Activated effector memory CD4-positive, alpha-beta T cell treated with anti-CD3 and anti-CD28 coated beads, Interleukin-2, amount 50 U/mL, for 16 hours (primary cell): ENCODE data around the gene ATP10A.
"Not testable (repeated sequence)": the region's sequence is repeated elsewhere in the genome, so short reads cannot be mapped to it uniquely, and the experiment has no call there.

Experiments used
- DNase-seq: peaks from one replicate; pipeline ENCODE4 v3.0.0-alpha.2; 2020

The ATP10A gene

DNA sequence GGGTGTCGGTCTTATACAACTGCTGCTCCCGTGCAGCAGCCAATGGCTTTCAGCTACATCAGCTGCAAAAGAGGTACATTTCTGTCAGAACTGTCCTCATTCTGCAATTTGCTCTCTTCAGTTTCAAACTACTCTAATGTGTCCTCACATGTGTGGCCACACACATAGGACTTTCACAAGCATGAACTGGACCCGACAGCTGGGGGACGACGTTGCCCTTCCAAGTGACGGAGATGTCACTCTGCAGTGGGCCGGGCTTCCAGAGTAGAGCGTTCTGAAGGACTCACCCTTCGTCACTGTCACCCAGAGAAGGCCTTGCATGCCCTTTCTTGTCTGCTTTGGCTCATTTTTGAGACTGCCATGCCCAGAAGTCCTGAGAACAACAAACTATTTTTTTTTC, 189.8 kb downstream of the ATP10A start:
- no peak for DNase-seq

DNA sequence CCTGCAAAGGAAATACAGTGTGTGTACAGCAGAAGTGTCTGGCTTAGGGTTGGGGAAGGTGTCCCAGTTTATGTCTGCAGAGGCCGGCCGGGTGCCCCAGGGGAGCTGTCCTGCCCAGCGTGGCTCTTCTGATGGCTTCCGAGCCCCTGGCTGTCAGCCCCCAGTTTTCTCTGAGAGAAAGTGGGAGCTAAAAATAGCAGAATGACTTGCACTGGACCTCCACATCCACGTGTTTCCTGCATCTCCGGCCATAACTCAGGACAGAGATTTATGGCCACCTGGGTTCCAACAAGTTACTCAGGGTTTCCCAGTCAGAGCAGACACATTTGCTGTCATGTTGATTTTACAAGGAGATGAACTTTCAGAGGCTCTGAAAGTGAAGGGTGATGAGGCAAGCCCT, 192.0 kb downstream of the ATP10A start:
- no peak for DNase-seq

DNA sequence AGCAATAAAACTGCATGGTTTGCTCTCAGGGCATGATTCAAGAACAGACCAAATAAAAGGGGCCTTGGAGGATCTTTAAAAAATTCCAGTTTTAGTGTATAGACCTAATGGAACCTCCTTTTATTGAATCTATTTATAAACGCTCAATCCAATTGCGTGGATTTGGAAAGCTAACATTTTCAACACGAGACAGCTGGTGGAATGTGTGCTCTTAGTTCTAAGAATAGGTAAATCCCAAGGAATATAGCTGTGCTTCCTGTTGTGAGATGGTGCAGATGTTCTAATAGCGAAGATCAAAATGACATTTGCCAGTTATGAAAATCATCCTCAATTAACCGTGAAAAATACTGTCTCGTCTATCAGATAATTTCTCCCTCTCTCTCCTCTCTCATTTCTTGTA, 192.5 kb downstream of the ATP10A start:
- no peak for DNase-seq

DNA sequence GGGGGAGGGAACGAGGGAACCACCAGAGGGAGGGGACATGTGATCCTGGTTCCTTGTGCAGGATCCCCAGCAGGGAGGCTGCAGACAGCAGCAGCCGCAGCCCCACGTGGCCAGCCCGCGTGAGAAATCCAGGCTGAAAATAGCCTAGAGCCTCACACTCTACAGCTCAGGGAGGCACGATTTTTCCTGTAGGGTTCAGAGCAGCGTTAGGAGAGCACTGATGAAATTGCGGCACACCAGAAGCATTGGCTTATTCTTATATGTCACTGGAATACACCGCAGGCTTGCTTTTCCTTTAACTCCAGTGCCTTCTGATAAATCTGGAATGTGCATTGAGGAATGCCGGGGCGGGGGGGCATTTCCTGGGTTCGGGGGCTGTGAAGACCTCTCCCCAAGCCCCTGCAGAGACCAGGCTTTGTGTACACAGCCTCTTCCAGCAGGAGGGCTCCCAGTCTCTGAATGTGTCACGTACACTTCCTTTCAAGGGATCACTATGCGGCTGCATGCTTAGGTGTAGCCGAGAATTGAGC, 193.0 kb downstream of the ATP10A start:
- no peak for DNase-seq

DNA sequence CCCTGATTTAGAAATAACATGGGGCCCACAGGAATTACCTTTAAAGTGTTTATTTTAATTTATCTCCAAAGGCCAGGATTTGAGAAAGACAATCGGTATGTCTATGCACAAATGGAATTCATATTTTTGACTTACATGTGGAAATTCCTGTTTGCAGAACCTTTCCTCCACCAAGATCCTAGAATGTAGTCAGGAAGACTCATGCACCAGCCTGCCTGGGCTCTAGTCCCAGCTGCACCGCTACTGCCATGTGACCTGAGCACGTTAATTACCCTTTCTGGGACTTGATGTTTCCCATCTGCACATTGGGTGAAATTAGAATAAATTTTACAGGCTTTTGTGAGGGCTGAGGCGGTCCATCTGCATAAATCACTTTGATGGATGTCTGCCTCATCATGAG, 194.2 kb downstream of the ATP10A start:
- no peak for DNase-seq

DNA sequence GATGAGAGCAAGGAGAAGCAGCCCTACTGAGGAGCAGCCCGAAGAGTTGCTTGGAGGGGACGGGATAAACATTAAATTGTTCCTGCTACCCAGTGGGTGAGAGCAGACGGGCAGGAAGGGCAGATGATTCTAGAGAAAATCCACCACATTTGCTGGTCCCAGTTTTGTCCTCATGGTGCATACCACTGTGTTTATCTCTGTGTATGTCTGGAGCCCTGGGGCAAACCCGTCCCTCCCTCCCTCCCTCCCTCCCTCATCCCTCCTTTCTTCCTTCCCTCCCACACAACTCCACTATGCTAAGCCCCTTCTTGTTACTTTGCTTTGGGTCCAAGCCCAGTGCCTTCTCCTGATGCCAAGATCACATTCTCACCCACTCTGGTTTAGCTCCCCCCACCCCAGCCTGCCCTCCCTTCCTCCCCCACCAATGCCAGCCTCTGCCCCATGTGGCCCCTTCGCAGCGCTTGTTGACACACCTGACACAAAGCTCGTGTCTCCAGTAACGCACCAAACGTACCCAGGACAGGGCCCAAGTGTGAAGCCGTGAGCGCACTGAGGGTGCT, 194.8 kb downstream of the ATP10A start:
- DNase-seq: no peak

DNA sequence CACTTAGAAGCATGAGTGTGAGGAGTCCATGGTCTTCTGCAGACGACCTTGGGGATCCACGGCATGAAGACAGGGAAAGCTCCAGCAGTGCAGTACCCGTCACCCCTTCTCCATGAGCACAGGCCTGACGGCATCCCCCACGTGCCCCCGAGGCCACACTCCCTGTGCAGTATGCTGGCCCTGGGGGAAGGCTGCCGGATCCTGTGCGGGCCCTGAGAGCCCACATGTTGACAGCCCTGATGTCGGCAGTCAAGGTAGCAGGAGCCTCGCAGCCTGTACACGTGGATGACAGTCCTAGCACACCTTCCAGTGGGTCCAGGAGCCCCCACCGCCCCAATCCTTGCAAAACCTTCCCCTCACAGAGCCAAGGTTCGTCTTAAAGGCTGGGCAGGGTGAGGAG, 195.3 kb downstream of the ATP10A start:
- no peak for DNase-seq

DNA sequence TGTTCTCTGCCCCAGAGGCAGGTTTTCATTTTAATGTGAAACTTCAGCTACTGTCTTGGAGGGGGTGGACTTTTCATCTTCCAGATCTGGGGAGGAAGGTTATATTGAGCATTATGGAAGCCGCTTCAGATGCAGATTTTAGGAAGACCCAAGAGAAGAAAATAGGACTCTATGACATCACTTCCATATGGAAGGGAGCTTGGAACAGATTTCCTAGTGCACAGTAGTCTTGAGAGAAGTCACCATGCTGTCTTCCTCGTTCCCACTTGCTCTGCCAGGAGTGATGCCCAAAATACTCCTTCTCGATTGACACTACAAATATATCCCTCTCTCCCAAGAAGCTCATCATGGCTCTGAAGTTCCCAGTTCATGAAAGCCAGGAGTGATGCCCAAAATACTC, 197.2 kb downstream of the ATP10A start:
- DNase-seq: no peak

DNA sequence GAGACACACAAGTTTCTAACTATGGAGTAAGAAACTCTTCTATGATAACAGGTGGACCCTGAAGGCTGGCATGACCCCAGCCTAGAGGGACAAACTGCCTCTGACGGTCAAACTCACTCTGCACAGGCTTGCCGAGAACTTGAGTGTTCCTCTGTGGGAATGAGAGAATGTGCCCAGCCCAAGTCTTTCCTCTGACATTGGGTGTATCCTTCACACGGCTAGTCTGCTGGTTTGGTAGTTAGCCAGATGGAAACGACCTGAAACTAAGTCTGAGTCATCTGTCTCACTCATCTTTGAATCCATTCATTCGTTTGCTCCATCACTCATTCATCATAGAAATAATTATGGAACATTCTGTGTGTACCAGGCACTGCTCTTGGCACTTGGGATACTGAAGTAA, 198.4 kb downstream of the ATP10A start:
- DNase-seq: no peak

DNA sequence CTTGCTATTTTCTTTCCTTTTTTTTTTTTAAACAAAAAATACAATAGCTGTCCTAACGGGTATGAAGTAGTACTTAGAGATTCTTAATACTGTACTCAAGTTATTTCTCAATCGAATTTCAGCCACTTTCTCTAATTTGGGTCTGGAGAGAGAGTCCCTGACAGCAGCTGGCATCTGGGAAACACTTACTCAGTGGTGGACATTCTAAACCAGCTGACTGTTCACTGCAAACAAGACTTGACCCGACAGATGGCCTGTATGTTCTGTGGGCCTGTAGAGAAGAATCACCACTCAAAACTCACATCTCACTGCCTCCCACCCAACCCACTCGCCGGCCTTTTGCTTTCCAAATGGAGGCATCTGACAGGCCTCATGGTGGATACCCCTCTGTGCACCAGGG, 199.6 kb downstream of the ATP10A start:
- no peak for DNase-seq

DNA sequence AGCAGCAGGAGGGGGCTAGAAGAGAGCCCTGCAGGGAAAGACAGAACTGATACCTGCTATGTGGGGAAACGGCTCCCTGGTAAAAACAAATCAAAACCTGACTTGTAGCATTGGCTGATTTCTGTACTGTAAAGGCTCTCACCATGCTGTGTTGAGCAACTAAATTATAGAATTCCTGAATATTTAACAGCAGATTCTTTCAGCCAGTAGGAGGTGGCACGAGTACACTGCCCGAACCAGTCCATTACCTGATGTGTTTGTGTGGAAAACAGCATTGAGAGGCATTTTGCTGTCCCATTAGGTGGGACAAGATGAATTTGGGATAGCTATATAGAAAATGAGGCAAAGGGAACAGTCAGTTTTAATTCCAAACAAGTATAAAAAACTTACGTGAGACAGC, 201.2 kb downstream of the ATP10A start:
- no peak for DNase-seq

DNA sequence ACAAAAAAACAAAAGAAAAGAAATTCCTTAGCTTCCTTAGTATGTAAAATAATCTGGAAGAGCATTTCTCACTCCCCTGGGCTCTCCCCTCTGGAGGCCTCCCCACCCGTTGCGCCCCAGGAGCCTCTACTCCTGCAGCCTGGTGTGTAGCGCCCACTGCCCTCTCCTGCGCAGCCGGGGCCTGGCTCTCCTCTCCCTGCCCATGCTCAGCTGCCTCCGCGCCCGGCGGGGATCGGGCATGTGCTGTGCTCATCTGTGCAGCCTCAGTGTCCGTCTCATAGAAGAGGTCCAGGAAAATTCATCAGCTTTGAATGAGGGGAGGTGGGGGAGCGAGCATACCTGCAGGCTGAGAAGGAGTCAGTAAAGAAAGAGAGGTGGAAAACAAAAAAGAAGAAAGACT, 203.9 kb downstream of the ATP10A start:
- DNase-seq: no peak

DNA sequence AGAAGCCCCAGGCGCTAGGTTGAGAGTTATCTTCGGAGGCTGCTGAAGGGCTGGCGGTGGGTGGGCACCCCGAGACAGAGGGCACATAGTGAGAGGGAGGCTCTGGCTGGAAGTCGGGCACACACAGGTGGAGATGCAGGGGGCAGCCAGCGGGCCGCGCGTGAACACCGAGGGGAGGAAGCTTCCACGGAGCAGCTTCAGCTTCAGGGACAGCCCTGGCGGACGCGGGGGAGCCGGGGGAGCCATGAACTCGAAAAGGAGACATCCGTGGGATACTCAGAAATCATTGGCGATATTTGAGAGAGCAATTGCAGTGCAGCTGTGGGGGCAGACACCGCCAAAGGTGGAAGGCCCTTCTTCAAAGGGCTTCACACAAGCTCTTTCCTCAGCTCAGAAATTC, 204.6 kb downstream of the ATP10A start:
- DNase-seq: no peak

DNA sequence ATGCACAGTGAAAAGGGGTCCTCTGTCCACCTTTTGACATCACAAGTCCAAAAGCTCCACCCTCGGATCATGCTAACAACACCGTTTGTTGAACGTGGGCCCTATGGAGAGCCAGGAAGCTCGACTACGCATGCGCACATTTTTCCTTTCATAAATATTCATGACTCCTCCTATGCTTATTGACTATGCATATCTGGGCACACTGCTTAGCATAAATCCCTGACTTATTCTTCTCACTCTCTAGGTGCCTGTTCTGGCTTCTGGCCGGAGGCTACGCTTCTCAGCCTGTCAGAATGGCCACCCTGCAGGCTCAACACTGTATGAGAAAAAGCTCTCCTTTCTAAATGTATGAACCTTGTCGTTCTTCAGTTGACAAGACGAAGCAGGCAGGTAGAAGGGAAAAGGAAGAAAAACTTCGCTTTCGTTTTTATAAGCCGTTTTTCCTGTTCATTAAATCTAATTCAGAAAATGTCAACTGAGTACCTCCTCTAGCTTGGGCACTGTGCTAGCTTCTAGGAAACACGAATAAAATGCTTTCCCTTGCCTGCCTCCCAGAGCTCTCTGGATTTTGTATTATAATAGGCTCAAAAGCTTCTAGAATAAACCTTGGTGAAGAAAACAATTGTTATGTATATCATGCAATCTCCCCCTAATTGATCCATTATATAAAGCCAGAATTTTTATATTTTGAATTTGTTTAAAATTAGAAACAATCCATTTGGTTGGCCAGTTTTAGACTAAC, 207.7 kb downstream of the ATP10A start:
- no peak for DNase-seq

DNA sequence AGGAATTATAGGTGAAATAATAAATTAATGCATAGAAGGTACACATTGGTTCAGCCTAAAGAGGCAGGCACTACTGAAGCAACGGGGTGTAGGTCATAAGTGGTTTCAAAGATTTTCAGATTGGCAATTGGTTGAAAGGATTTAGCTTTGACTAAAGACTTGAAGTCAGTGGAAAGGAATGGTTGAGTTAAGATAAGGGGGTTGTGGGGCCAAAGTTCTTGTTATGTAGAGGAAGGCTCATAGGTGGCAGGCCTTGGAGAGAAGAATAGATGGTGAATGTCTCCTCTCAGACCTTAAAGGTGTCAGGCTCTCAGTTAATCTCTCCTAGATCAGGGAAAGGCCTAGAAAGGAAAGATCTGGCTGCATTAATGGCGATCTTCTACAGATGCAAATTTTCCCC, 209.8 kb downstream of the ATP10A start:
- no peak for DNase-seq

DNA sequence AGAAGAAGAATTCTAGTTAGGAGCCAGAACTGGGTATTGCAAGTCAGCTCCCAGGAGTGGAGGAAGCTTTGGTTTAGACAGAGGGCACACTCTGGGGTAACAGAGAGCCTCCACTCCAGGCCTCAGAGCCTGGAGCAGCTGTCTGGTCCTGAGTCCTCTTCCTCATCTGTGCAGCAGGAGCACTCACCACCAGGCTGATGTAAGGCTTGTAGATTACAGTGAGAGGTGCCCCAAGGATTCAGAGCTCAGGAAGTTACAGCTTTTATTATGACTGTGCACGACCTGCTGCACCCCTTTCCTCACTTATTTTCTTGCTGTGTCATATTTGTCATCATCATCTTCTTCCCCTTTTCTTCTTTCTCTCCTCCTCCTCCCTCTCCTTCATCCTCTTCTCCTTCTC, 210.4 kb downstream of the ATP10A start:
- no peak for DNase-seq

DNA sequence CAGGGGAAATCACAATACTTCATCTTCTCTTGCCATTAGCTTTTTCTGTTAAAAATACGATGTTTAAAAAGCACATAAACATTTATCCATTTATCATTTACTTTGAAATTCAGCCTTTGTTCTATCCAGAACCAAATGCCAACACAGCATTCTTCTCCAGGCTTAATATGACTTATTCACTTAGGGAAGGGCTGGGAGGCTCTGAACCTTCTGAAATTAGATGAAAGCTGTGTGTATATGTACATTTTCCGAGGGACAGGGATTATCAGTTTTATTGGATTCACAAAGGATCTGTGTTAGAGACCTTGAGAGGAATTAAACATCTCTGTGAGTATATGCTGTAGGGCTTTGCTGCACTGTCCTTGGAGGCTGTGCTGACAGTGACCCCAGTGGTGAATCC, 213.7 kb downstream of the ATP10A start:
- DNase-seq: no peak

DNA sequence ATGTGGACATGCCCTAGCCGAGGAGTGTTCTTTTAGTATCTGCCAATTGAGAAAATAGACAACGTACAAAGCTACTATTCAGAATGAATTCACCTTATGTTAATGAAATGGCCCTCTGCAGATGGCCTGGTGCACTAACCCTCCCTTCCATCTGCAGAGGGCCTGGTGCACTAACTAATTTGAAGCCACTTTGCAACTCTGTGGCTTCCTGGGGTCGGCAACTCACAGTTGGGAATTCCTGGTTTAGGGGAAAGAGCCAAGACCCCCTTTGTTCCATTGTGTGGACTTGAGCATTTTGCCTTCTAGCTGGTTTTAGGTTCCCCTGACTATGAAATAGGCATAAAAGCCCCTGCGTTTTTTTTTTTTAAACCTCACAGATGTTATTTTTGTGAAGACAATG, 220.0 kb downstream of the ATP10A start:
- no peak for DNase-seq

DNA sequence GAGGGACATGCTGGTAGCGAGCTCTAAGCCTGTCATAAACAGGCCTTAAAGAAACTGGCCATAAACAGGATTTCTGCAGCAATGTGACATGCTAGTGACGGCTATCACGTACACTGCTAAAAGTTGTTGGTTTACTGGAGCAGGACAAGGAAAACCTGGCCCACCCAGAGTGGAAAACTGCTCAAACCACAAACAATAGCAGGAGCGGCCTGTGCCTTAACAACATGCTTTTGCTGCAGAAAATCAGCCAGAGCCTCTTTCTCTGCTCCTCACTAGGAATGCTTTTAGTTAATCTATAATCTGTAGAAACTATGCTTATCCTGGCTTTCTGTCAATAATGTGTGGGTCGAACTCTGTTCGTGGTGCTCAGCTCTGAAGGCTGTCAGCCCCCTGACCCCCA, 221.4 kb downstream of the ATP10A start:
- DNase-seq: no peak

DNA sequence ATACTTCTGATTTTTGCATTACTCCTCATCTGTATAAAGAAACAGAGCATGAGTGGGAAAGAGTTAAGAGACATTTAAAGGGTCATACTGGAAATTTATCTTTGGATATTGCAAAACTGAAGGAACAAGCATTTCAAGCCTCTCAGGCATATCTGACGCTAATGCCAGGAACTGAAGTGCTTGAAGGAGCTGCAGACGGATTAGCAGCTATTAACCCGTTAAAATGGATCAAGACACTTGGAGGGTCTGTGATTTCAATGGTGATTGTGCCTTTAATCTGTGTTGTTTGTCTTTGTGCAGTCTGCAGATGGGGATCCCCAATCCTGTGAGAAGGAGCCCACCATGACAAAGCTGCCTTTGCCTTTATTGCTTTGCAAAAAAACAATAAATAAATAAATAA, 221.8 kb downstream of the ATP10A start:
- no peak for DNase-seq

DNA sequence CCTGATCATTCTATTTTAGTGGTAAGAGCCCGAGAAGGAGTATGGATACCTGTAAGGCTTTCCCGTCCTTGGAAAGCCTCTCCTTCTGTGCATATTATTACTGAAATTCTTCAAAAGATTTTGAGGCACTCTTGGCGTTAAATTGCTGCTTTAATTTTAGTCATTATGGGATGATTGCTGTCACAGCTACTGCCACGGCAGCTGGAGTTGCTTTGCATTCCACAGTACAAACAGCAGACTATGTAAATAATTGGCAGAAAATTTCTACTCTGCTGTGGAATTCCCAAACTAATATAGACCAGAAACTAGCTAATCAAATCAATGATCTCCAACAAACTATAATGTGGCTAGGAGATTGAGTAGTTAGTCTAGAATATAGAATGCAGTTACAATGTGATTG, 222.2 kb downstream of the ATP10A start:
- DNase-seq: not testable (repeated sequence)

DNA sequence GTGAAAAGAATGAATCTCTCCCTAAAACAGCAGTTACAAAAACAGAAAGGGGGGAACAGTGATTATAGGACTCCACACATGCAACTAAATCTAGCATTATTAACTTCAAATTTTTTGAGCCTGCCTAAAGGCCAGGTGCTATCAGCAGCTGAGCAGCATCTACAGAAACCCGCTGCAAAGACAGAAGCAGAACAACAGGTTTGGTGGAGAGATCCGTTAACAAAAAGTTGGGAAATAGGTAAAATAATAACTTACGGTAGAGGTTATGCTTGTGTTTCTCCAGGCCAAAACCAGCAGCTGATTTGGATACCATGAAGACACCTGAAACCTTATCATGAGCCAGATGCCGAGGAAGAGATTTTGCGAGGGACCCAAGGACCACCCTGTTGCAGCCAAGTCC, 222.7 kb downstream of the ATP10A start:
- no peak for DNase-seq

DNA sequence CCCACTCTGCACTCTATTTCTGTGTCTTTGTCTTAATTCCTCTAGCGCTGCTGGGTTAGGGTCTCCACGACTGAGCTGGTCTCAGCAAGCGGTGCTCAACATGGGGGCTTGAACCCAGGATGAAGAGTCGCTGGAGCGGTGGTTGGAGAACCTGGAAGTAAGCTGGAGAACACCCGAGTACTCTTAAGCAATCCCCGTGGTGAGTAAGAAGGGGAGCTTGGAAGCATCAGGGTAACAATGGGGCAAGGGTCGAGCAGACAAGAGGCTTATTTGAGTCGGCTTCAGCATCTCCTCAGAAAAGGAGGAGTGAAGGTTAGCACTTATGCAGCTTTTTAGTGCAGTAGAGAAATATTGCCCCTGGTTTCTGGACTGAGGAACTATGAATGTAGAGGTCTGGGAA, 226.6 kb downstream of the ATP10A start:
- DNase-seq: not testable (repeated sequence)

DNA sequence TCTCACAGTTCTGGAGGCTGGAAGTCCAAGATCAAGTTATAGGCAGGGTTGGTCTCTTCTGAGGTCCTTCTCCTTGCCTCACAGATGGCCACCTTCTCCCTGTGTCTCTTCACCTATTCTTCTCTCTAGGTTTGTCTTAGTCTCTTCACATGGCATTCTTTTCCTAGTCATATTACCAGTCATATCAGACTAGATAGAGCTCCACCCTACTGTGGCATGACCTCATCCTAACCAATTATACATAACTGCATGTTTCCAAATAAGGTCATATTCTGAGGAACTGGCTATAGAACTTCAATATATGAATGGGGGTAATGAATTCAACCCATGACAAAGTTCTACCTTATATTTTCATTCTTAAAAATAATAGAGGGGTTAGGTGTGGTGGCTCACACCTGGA, 227.9 kb downstream of the ATP10A start:
- no peak for DNase-seq

DNA sequence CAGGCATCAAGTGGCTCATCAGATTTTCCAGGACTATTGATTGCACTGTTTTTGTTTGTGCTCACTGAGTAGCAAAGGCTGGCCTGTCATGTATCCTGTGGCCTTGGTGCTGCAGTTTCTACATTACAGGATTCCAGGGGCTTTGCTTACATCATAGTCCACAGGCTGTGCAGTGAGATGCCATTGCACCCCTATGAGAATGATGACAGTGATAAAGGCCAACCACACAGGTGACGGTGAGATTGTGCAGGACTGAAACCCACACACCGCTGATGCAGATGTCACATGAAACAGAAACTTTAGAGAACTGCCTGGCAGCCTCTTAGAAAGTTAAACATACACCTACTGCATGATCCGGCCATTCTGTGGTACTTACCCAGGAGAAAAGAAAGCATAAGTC, 229.3 kb downstream of the ATP10A start:
- no peak for DNase-seq
